ENCODE measurements around the gene UBC.
"Not testable (repeated sequence)": the region's sequence is repeated elsewhere in the genome, so short reads cannot be mapped to it uniquely, and the experiment has no call there.

Gene UBC

GRCh38 chr12:124913474-124914391, 717 bp downstream of the UBC start:
- H3K4me2 ChIP-seq (ENCODE audit: low read depth, low read length, poor library complexity, severe bottlenecking): peak overlapping the region; percentile 87
- peaks cover 4% of the 10 kb centered on the region for H3K27me3 ChIP-seq (ENCODE audit: insufficient read depth, low read length, poor library complexity, severe bottlenecking)
- peaks cover 19% of the 10 kb centered on the region; the same call in 1 of the 2 replicates for H3F3A ChIP-seq (ENCODE audit: low read depth)
- H3K4me1 ChIP-seq (ENCODE audit: insufficient read depth, low read length, poor library complexity, severe bottlenecking): peaks cover 40% of the 10 kb centered on the region
- H3K9me3 ChIP-seq (ENCODE audit: insufficient read depth, low read depth, low read length): no peaks in the 10 kb centered on the region
- H4K20me1 ChIP-seq (ENCODE audit: insufficient read depth, low read length, poor library complexity, severe bottlenecking): peaks cover 32% of the 10 kb centered on the region
- H3K36me3 ChIP-seq (ENCODE audit: insufficient read depth, low read length): peaks cover 29% of the 10 kb centered on the region; the same call in 1 of the 2 replicates
- peaks cover 54% of the 10 kb centered on the region for H3K79me2 ChIP-seq (ENCODE audit: insufficient read depth, low read length)
- H2AFZ ChIP-seq (ENCODE audit: low read length): no peak overlapping the region
- TF ChIP-seq EZH2phosphoT487 (IDR thresholded peaks at IDR 0.05; ENCODE audit: borderline replicate concordance): no peak
- peak; percentile 58 for TF ChIP-seq CTCF (conservative IDR thresholded peaks at IDR 0.05; ENCODE audit: low read length)
- peak overlapping the region; percentile 96 for H3K4me3 ChIP-seq (ENCODE audit: low read length, poor library complexity, severe bottlenecking)
- no peaks in the 10 kb centered on the region for H3K9me2 ChIP-seq (replicated peaks; ENCODE audit: low read depth, low read length)
- peak overlapping the region; percentile 98 for H3K9ac ChIP-seq (ENCODE audit: low read depth, low read length, poor library complexity, severe bottlenecking)

- peak overlapping the region; percentile 96 for H3K4me3 ChIP-seq (ENCODE audit: low read length, poor library complexity, severe bottlenecking)
- not testable (repeated sequence) for H3K9ac ChIP-seq (ENCODE audit: low read depth, low read length, poor library complexity, severe bottlenecking); H3K9me3 ChIP-seq (ENCODE audit: insufficient read depth, low read depth, low read length); H3K27me3 ChIP-seq (ENCODE audit: insufficient read depth, low read length, poor library complexity, severe bottlenecking); H2AFZ ChIP-seq (ENCODE audit: low read length); H3K9me2 ChIP-seq (replicated peaks; ENCODE audit: low read depth, low read length)
- H3K79me2 ChIP-seq (ENCODE audit: insufficient read depth, low read length): peaks cover 54% of the 10 kb centered on the region
- peaks cover 15% of the 10 kb centered on the region; the same call in 1 of the 2 replicates for H3F3A ChIP-seq (ENCODE audit: low read depth)
- peak overlapping the region; percentile 87 for H3K4me2 ChIP-seq (ENCODE audit: low read depth, low read length, poor library complexity, severe bottlenecking)
- peaks cover 32% of the 10 kb centered on the region for H4K20me1 ChIP-seq (ENCODE audit: insufficient read depth, low read length, poor library complexity, severe bottlenecking)
- peaks cover 29% of the 10 kb centered on the region; the same call in 1 of the 2 replicates for H3K36me3 ChIP-seq (ENCODE audit: insufficient read depth, low read length)
- peaks cover 34% of the 10 kb centered on the region for H3K4me1 ChIP-seq (ENCODE audit: insufficient read depth, low read length, poor library complexity, severe bottlenecking)
These were observed 1.7 kb downstream of the UBC start for GRCh38 chr12:124912529-124913287.

GRCh38 chr12:124911521-124911920, 2.9 kb downstream of the UBC start:
- not testable (repeated sequence) for H3K9me3 ChIP-seq (ENCODE audit: insufficient read depth, low read depth, low read length); H3F3A ChIP-seq (ENCODE audit: low read depth); H2AFZ ChIP-seq (ENCODE audit: low read length); H3K27me3 ChIP-seq (ENCODE audit: insufficient read depth, low read length, poor library complexity, severe bottlenecking); H3K9me2 ChIP-seq (replicated peaks; ENCODE audit: low read depth, low read length); H3K9ac ChIP-seq (ENCODE audit: low read depth, low read length, poor library complexity, severe bottlenecking)
- Histone ChIP-seq H3K4me1 (ENCODE audit: insufficient read depth, low read length, poor library complexity, severe bottlenecking) (peaks cover 28% of the 10 kb centered on the region), H3K79me2 (ENCODE audit: insufficient read depth, low read length) (peaks cover 54% of the 10 kb centered on the region), H3K36me3 (ENCODE audit: insufficient read depth, low read length) (peaks cover 29% of the 10 kb centered on the region; the same call in 1 of the 2 replicates), H3K4me3 (ENCODE audit: low read length, poor library complexity, severe bottlenecking) (peak overlapping the region; percentile 55), H3K4me2 (ENCODE audit: low read depth, low read length, poor library complexity, severe bottlenecking) (peak overlapping the region; percentile 67), H4K20me1 (ENCODE audit: insufficient read depth, low read length, poor library complexity, severe bottlenecking) (peaks cover 32% of the 10 kb centered on the region)

Measured in Loucy (cell line).